Upper lobe of left lung (tissue), 6 donors: Measurements from ENCODE around the gene MMP1. TPM values are rescaled to one million over a fixed set of nuclear protein-coding genes. Genes with fewer than 3 reads are reported as not detected.

ENCODE experiments used
- ATAC-seq, 2 donors: fragments of 200-7000 bp; cut with Tn5 transposase; one replicate each; pipeline ENCODE4 v1.9.1; 2022; ENCODE audit warnings: mild to moderate bottlenecking in 2 of 2, moderate library complexity in 2 of 2; ENCODE audit not compliant: low FRiP score in 2 of 2
- DNase-seq, 2 donors: peaks; one replicate each; pipeline ENCODE4 v3.0.0-alpha.2; 2019 to 2020
- H3K27ac ChIP-seq, 4 donors: fragments of 200-600 bp; sonication (generic); one replicate each; pipeline ENCODE4 v1.5.1; 2016 to 2019
- H3K27me3 ChIP-seq, 4 donors: fragments of 200-600 bp; sonication (generic); one replicate each; pipeline ENCODE4 v1.5.1; 2017 to 2019
- H3K36me3 ChIP-seq, 4 donors: fragments of 200-600 bp; sonication (generic); one replicate each; pipeline ENCODE4 v1.5.1; 2016 to 2019
- H3K4me1 ChIP-seq, 4 donors: fragments of 200-600 bp; sonication (generic); one replicate each; pipeline ENCODE4 v1.5.1; 2018 to 2019
- H3K4me3 ChIP-seq, 4 donors: fragments of 200-600 bp; sonication (generic); one replicate each; pipeline ENCODE4 v1.5.1; 2017 to 2019; ENCODE audit warnings: mild to moderate bottlenecking in 2 of 4, moderate library complexity in 1 of 4
- H3K9me3 ChIP-seq, 4 donors: fragments of 200-600 bp; sonication (generic); one replicate each; pipeline ENCODE4 v1.5.1; 2018 to 2019
- CTCF ChIP-seq, 6 experiments: fragments of 450-650 bp in 4 of 6; fragments of 200-600 bp in 2 of 6; sonication (generic) in 2 of 6; IDR thresholded peaks; one replicate each; pipeline ENCODE4 v1.5.1; 2016 to 2019; ENCODE audit warnings: antibody characterized with exemption in 6 of 6
- EP300 ChIP-seq, 4 donors: sonication (generic); formaldehyde crosslinking; IDR thresholded peaks; one replicate each; pipeline ENCODE4 v1.5.1; 2017; ENCODE audit warnings: antibody characterized with exemption in 4 of 4, control low read depth in 2 of 4
- POLR2A ChIP-seq, 4 donors: fragments of 450-650 bp; IDR thresholded peaks; one replicate each; pipeline ENCODE4 v1.5.1; 2016 to 2017; ENCODE audit warnings: antibody characterized with exemption in 4 of 4, mild to moderate bottlenecking in 2 of 4
- POLR2AphosphoS5 ChIP-seq, 2 donors: sonication (generic); formaldehyde crosslinking; IDR thresholded peaks; one replicate each; pipeline ENCODE4 v1.5.1; 2017; ENCODE audit warnings: antibody characterized with exemption in 2 of 2
- WGBS, 2 donors: methylation state at CpG; one replicate each; pipeline ENCODE4 v1.1.5; 2017 to 2018; 5-methylcytosine and 5-hydroxymethylcytosine counted together
- total RNA-seq, 6 donors: library from RNA; depleted of rRNA in 4 of 6; stranded (reverse); fragments of >200 nt in 4 of 6; gene quantifications; one replicate each; pipeline versions ENCODE4 v1.1.0 to v1.2.1, GENCODE V29; 2016 to 2021
- donor health status: DM: no; HTN: no; CAD: no; lungs with moderate emphysema.
- donor health status: DM: no; HTN: yes; CAD: no; lungs with severe emphysema.

Gene MMP1
- total RNA-seq, 6 donors from 2014 or later, result 0.29 to 10.7 (median 1.1) TPM; not detected in 2

GRCh38 chr11:102837646-102838045 is 39.7 kb upstream of the MMP1 start:
- H3K4me3 ChIP-seq, result no peak overlapping the region
- ATAC-seq (no peak), DNase-seq (no peak)
- no peaks in the 10 kb centered on the region for H3K36me3 ChIP-seq
- no peaks in the 10 kb centered on the region for H3K4me1 ChIP-seq
- H3K27me3 ChIP-seq, result no peaks in the 10 kb centered on the region
- H3K9me3 ChIP-seq, result no peaks in the 10 kb centered on the region
- TF ChIP-seq EP300 (IDR thresholded peaks at IDR 0.05) (no peak), CTCF (IDR thresholded peaks at IDR 0.05) (no peak), POLR2AphosphoS5 (IDR thresholded peaks at IDR 0.05) (no peak), POLR2A (IDR thresholded peaks at IDR 0.05) (no peak)
- WGBS, 2 donors, result 75 to 83% methylated on average over 2 of the region's 2 CpGs
- no peak overlapping the region for H3K27ac ChIP-seq

GRCh38 chr11:102837156-102837555 is 39.2 kb upstream of the MMP1 start:
- 92 to 93% methylated on average over 2 of the region's 2 CpGs for WGBS, 2 donors
- H3K27ac ChIP-seq, result no peak overlapping the region

GRCh38 chr11:102836290-102836875 is 38.4 kb upstream of the MMP1 start:
- ATAC-seq, result peak in 1 of 2 donors; percentile 63
- no peaks in the 10 kb centered on the region for H3K9me3 ChIP-seq
- 71 to 74% methylated on average over 3 of the region's 3 CpGs for WGBS, 2 donors
- DNase-seq, result no peak
- peaks cover 0 to 5% (median 0%) of the 10 kb centered on the region in 4 donors for H3K4me1 ChIP-seq
- H3K27ac ChIP-seq, result no peak overlapping the region
- no peak overlapping the region for H3K4me3 ChIP-seq
- no peaks in the 10 kb centered on the region for H3K36me3 ChIP-seq
- H3K27me3 ChIP-seq, result no peaks in the 10 kb centered on the region
- TF ChIP-seq CTCF (IDR thresholded peaks at IDR 0.05) (no peak), EP300 (IDR thresholded peaks at IDR 0.05) (no peak), POLR2A (IDR thresholded peaks at IDR 0.05) (no peak), POLR2AphosphoS5 (IDR thresholded peaks at IDR 0.05) (no peak)

More at GRCh38 chr11:102837156-102837555, 39.2 kb upstream of the MMP1 start:
- no peak for TF ChIP-seq EP300 (IDR thresholded peaks at IDR 0.05)
- no peak for TF ChIP-seq POLR2AphosphoS5 (IDR thresholded peaks at IDR 0.05)
- TF ChIP-seq CTCF (IDR thresholded peaks at IDR 0.05), result no peak
- no peak for TF ChIP-seq POLR2A (IDR thresholded peaks at IDR 0.05)
- H3K27me3 ChIP-seq, result no peaks in the 10 kb centered on the region
- H3K4me1 ChIP-seq, result no peaks in the 10 kb centered on the region
- DNase-seq (no peak), ATAC-seq (no peak)
- H3K9me3 ChIP-seq, result no peaks in the 10 kb centered on the region
- no peak overlapping the region for H3K4me3 ChIP-seq
- no peaks in the 10 kb centered on the region for H3K36me3 ChIP-seq

- no peak overlapping the region for H3K27ac ChIP-seq
- no peaks in the 10 kb centered on the region for H3K36me3 ChIP-seq
- no peak for DNase-seq
- TF ChIP-seq CTCF (IDR thresholded peaks at IDR 0.05) (no peak), POLR2A (IDR thresholded peaks at IDR 0.05) (no peak), POLR2AphosphoS5 (IDR thresholded peaks at IDR 0.05) (no peak)
- H3K4me1 ChIP-seq, result peaks cover 0 to 5% (median 0%) of the 10 kb centered on the region in 4 donors
- no peaks in the 10 kb centered on the region for H3K9me3 ChIP-seq
- no peaks in the 10 kb centered on the region for H3K27me3 ChIP-seq
- H3K4me3 ChIP-seq, result no peak overlapping the region
- 62 to 81% methylated on average over 2 of the region's 2 CpGs for WGBS, 2 donors
- no peak for ATAC-seq
Measured at GRCh38 chr11:102833731-102834130, 35.8 kb upstream of the MMP1 start.

GRCh38 chr11:102832612-102833011 is 34.7 kb upstream of the MMP1 start:
- no peaks in the 10 kb centered on the region for H3K36me3 ChIP-seq
- peaks cover 0 to 5% (median 0%) of the 10 kb centered on the region in 4 donors for H3K4me1 ChIP-seq
- H3K9me3 ChIP-seq, result no peaks in the 10 kb centered on the region
- H3K4me3 ChIP-seq, result no peak overlapping the region
- WGBS, 2 donors, result 95 to 97% methylated on average over 7 of the region's 7 CpGs
- DNase-seq (no peak), ATAC-seq (no peak)
- TF ChIP-seq EP300 (IDR thresholded peaks at IDR 0.05) (no peak), POLR2A (IDR thresholded peaks at IDR 0.05) (no peak), POLR2AphosphoS5 (IDR thresholded peaks at IDR 0.05) (no peak), CTCF (IDR thresholded peaks at IDR 0.05) (no peak)
- H3K27ac ChIP-seq, result no peak overlapping the region
- no peaks in the 10 kb centered on the region for H3K27me3 ChIP-seq
